H1 (cell line): ENCODE results near the gene MRTFA. TPM values are rescaled to one million over a fixed set of nuclear protein-coding genes. Genes with fewer than 3 reads are reported as not detected.

Experiments
- CTCF ChIA-PET: fragments of 300-600 bp; sonication (Branson Sonifier 250); formaldehyde crosslinking; loops from one replicate; lab custom pipeline; 2021; ENCODE audit not compliant: partially characterized antibody; lab: Charles Lee
- POLR2A ChIA-PET: fragments of 300-600 bp; sonication (Branson Sonifier 250); formaldehyde crosslinking; loops from one replicate; lab custom pipeline; 2021; ENCODE audit warnings: inconsistent platforms; ENCODE audit not compliant: partially characterized antibody; lab: Charles Lee
- DNase-seq, 2 experiments: peaks; one replicate each; pipeline versions ENCODE4 v3.0.0 to v3.0.0-alpha.2; 2010 to 2022; ENCODE audit warnings: low spot score in 2 of 2, low read depth in 1 of 2, mixed read lengths in 1 of 2
- FAIRE-seq: peaks from 2 replicates; lab custom pipeline; 2011; peaks lifted over from hg19 to GRCh38; lab: Jason Lieb, UNC
- H2AFZ ChIP-seq: 2 replicates; pipeline ENCODE4 v1.8.1; 2012; ENCODE audit warnings: low read length, inconsistent platforms
- H2AK5ac ChIP-seq: 2 replicates; pipeline ENCODE4 v1.6.1; 2013; ENCODE audit warnings: low read depth, low read length
- H2BK120ac ChIP-seq: replicated peaks from 2 replicates; pipeline ENCODE3; 2013; ENCODE audit warnings: low read depth, low read length, inconsistent platforms
- H2BK12ac ChIP-seq: 2 replicates; pipeline ENCODE4 v1.6.1; 2013; ENCODE audit warnings: low read depth, low read length
- H2BK15ac ChIP-seq: 2 replicates; pipeline ENCODE4 v1.6.1; 2013; ENCODE audit warnings: low read length
- H2BK20ac ChIP-seq: 2 replicates; pipeline ENCODE4 v1.6.1; 2013; ENCODE audit warnings: low read length
- H2BK5ac ChIP-seq: 2 replicates; pipeline ENCODE4 v1.6.1; 2013; ENCODE audit warnings: low read depth, low read length
- H3K14ac ChIP-seq: 2 replicates; pipeline ENCODE4 v1.6.1; 2013; ENCODE audit warnings: inconsistent platforms; ENCODE audit not compliant: insufficient read length
- H3K18ac ChIP-seq: 2 replicates; pipeline ENCODE4 v1.6.1; 2013; ENCODE audit warnings: low read length; ENCODE audit errors: extremely low read depth
- H3K23ac ChIP-seq: 2 replicates; pipeline ENCODE4 v1.6.1; 2013; ENCODE audit warnings: inconsistent platforms; ENCODE audit not compliant: insufficient read length
- H3K23me2 ChIP-seq: 2 replicates; pipeline ENCODE4 v1.6.1; 2013; ENCODE audit warnings: low read depth, low read length
- H3K27ac ChIP-seq: 2 replicates; pipeline ENCODE4 v1.6.1; 2011; ENCODE audit warnings: low read depth, low read length, inconsistent platforms
- H3K27me3 ChIP-seq, 4 experiments: replicated peaks in 1 of 4; 1 replicate in 1 of 4; 2 replicates in 3 of 4; pipeline versions ENCODE4 v1.6.1 to v1.8.1; 2011 to 2013; ENCODE audit warnings: low read length in 3 of 4, mild to moderate bottlenecking in 3 of 4, inconsistent platforms in 2 of 4, mixed read lengths in 2 of 4, moderate library complexity in 1 of 4; ENCODE audit not compliant: control insufficient read depth in 3 of 4, insufficient read depth in 3 of 4; ENCODE audit errors: extremely low read depth in 1 of 4
- H3K36me3 ChIP-seq, 4 experiments: 2 replicates each; pipeline versions ENCODE4 v1.6.1 to v1.8.1; 2011 to 2013; ENCODE audit warnings: mild to moderate bottlenecking in 4 of 4, low read length in 3 of 4, moderate library complexity in 2 of 4, control low read depth in 1 of 4, inconsistent platforms in 1 of 4; ENCODE audit not compliant: insufficient read depth in 4 of 4, control insufficient read depth in 2 of 4
- H3K4ac ChIP-seq: replicated peaks from 2 replicates; pipeline ENCODE3; 2013; ENCODE audit warnings: low read length, low read depth, mixed read lengths, inconsistent platforms; ENCODE audit not compliant: insufficient read length
- H3K4me1 ChIP-seq, 4 experiments: replicated peaks in 1 of 4; 1 replicate in 1 of 4; 2 replicates in 3 of 4; pipeline versions ENCODE4 v1.6.1 to v1.8.1; 2011 to 2013; ENCODE audit warnings: low read length in 3 of 4, inconsistent platforms in 2 of 4, mixed read lengths in 1 of 4; ENCODE audit not compliant: insufficient read depth in 4 of 4, control insufficient read depth in 3 of 4
- H3K4me2 ChIP-seq, 2 experiments: 2 replicates each; pipeline versions ENCODE4 v1.6.1 to v1.8.1; 2011 to 2013; ENCODE audit warnings: low read depth in 2 of 2, low read length in 2 of 2, control low read depth in 1 of 2, inconsistent platforms in 1 of 2, mild to moderate bottlenecking in 1 of 2; ENCODE audit not compliant: insufficient read depth in 1 of 2
- H3K4me3 ChIP-seq, 4 experiments: fragments of 200-600, 300-600 bp in 1 of 4; sonication (generic), shearing (Covaris generic), sonication (Bioruptor Twin) in 1 of 4; 2 replicates each; pipeline versions ENCODE4 v1.5.1 to v1.8.1; 2011 to 2016; ENCODE audit warnings: low read length in 4 of 4, low read depth in 3 of 4, control low read depth in 2 of 4, inconsistent platforms in 2 of 4, mild to moderate bottlenecking in 2 of 4, mixed read lengths in 1 of 4, moderate library complexity in 1 of 4; ENCODE audit not compliant: insufficient read depth in 2 of 4; ENCODE audit errors: extremely low read depth in 1 of 4
- H3K56ac ChIP-seq: replicated peaks from 2 replicates; pipeline ENCODE3; 2013; ENCODE audit warnings: low read depth, mild to moderate bottlenecking, mixed read lengths, low read length, inconsistent platforms; ENCODE audit not compliant: insufficient read length
- H3K79me1 ChIP-seq: 2 replicates; pipeline ENCODE4 v1.6.1; 2013; ENCODE audit warnings: low read depth, low read length, control low read depth
- H3K79me2 ChIP-seq, 2 experiments: 2 replicates each; pipeline versions ENCODE4 v1.6.1 to v1.8.1; 2012 to 2013; ENCODE audit warnings: low read length in 2 of 2, mild to moderate bottlenecking in 2 of 2, inconsistent platforms in 1 of 2; ENCODE audit not compliant: insufficient read depth in 2 of 2, control insufficient read depth in 1 of 2
- H3K9ac ChIP-seq, 4 experiments: replicated peaks in 1 of 4; 1 replicate in 1 of 4; 2 replicates in 3 of 4; pipeline versions ENCODE4 v1.6.1 to v1.8.1; 2011 to 2013; ENCODE audit warnings: low read depth in 3 of 4, low read length in 3 of 4, control low read depth in 2 of 4, mild to moderate bottlenecking in 2 of 4, moderate library complexity in 2 of 4, inconsistent platforms in 1 of 4; ENCODE audit errors: extremely low read depth in 1 of 4
- H3K9me3 ChIP-seq, 2 experiments: 2 replicates each; pipeline versions ENCODE4 v1.6.1 to v1.8.1; 2012 to 2013; ENCODE audit warnings: mild to moderate bottlenecking in 2 of 2, moderate library complexity in 2 of 2, control low read depth in 1 of 2, inconsistent platforms in 1 of 2, low read depth in 1 of 2, low read length in 1 of 2, mixed read lengths in 1 of 2; ENCODE audit not compliant: insufficient read depth in 2 of 2
- H4K20me1 ChIP-seq, 2 experiments: replicated peaks in 1 of 2; 2 replicates each; pipeline versions ENCODE3 to v1.8.1; 2011 to 2013; ENCODE audit warnings: inconsistent platforms in 2 of 2, low read length in 2 of 2, mild to moderate bottlenecking in 1 of 2; ENCODE audit not compliant: insufficient read depth in 2 of 2, control insufficient read depth in 1 of 2
- H4K5ac ChIP-seq: 2 replicates; pipeline ENCODE4 v1.6.1; 2013; ENCODE audit warnings: low read length, low read depth, mixed read lengths, inconsistent platforms; ENCODE audit not compliant: insufficient read length
- H4K8ac ChIP-seq: 2 replicates; pipeline ENCODE4 v1.8.0; 2013; ENCODE audit warnings: mild to moderate bottlenecking, moderate library complexity, low read length, inconsistent platforms; ENCODE audit not compliant: insufficient read depth; ENCODE audit errors: extremely low read depth
- H4K91ac ChIP-seq: replicated peaks from 2 replicates; pipeline ENCODE3; 2013; ENCODE audit warnings: low read length, mixed read lengths, inconsistent platforms; ENCODE audit not compliant: insufficient read length
- CBX5 ChIP-seq: fragments of 300-800, 300-1000 bp; sonication (generic); IDR thresholded peaks from 2 replicates; pipeline ENCODE4 v1.7.1; 2016; ENCODE audit warnings: antibody characterized with exemption, low read length, low read depth
- KDM5A ChIP-seq: fragments of 200-600 bp; IDR thresholded peaks from 2 replicates; pipeline ENCODE4 v1.7.1; 2012; ENCODE audit warnings: mild to moderate bottlenecking, low read length, inconsistent platforms, mixed read lengths
- NANOG ChIP-seq: IDR thresholded peaks from 2 replicates; pipeline ENCODE4 v1.6.1; 2011; ENCODE audit warnings: low read length, low read depth, mild to moderate bottlenecking, inconsistent platforms; ENCODE audit not compliant: insufficient read depth, poor library complexity, severe bottlenecking
- RFX5 ChIP-seq: IDR thresholded peaks from 2 replicates; pipeline ENCODE4 v1.6.1; 2011; ENCODE audit warnings: low read depth, low read length, improper control_type of control experiment, borderline replicate concordance
- TEAD4 ChIP-seq: IDR thresholded peaks from 2 replicates; pipeline ENCODE4 v1.6.1; 2012; ENCODE audit warnings: low read depth, low read length, inconsistent platforms, mixed read lengths
- polyA plus RNA-seq, 7 experiments: library from polyadenylated mRNA; depleted of rRNA in 3 of 7; stranded (reverse) in 5 of 7; unstranded in 2 of 7; fragments of >200 nt in 5 of 7; fragments of 200-250 nt in 2 of 7; gene quantifications; 1 replicate in 5 of 7; 2 replicates in 1 of 7; 4 replicates in 1 of 7; pipeline versions ENCODE4 v1.2.1 to v1.2.3, GENCODE V29; 2011 to 2013; ENCODE audit warnings: missing spikeins in 2 of 7, mixed read lengths in 2 of 7
- total RNA-seq: library from RNA; stranded (reverse); fragmentation: NEBNext Ultra II Directional; extraction: Animal tissue kit (Norgen Biotek cat#: 25700); gene quantifications from 2 replicates; pipeline ENCODE4 v1.2.1, GENCODE V29; 2021
- TF ChIP-seq, protein P1 (sequence below): IDR thresholded peaks from 2 replicates; pipeline ENCODE4 v1.6.1; 2012; ENCODE audit warnings: inconsistent platforms

The MRTFA gene
- total and polyA plus RNA-seq, 2 of the 8 experiments (the other 6 are each of a cell fraction or from before 2014, with no cell fraction given), result 5.4 to 37.9 TPM

DNA sequence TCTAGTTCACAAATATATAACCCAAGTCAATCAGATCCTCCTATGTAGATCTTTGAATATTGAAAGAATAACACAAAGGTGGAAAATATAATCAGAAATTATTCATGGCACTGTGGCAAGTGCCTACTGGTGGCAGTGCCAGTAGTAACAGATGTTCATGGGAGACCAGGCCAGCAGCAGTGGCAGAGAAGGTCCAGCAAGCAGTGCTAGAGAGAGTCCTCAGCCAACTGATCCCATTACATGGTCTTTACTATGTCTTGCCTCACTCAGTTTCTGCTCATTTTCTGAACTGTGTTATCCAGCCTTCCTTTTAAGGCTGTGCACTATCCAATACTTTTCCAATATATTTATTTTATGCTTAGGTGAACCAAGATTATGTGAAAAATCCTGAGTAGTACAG lies 124.9 kb downstream of the MRTFA start:
- H3K23me2 ChIP-seq, result no peaks in the 10 kb centered on the region
- H4K91ac ChIP-seq, result no peak overlapping the region
- H3K79me2 ChIP-seq, result no peaks in the 10 kb centered on the region; a peak in 1 of 4 replicates
- H3K27ac ChIP-seq, result no peak overlapping the region
- H3K27me3 ChIP-seq, result no peaks in the 10 kb centered on the region
- no peak overlapping the region for H2BK15ac ChIP-seq
- no peak overlapping the region for H3K4me3 ChIP-seq
- no peak overlapping the region for H4K8ac ChIP-seq
- CTCF ChIA-PET, result interaction anchor here (2.1 kb wide), 2 partner anchors 14 to 23 kb away, joined by 7 to 21 read pairs; no protein-coding TSS in a partner anchor
- TF ChIP-seq TEAD4, result no peak
- no peak for TF ChIP-seq CBX5
- TF ChIP-seq, protein P1, sequence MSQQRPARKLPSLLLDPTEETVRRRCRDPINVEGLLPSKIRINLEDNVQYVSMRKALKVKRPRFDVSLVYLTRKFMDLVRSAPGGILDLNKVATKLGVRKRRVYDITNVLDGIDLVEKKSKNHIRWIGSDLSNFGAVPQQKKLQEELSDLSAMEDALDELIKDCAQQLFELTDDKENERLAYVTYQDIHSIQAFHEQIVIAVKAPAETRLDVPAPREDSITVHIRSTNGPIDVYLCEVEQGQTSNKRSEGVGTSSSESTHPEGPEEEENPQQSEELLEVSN, result no peak
- TF ChIP-seq RFX5, result no peak
- no peak for TF ChIP-seq NANOG
- no peak for TF ChIP-seq KDM5A
- no peaks in the 10 kb centered on the region for H3K36me3 ChIP-seq
- H2BK120ac ChIP-seq, result no peak overlapping the region
- H2AK5ac ChIP-seq, result no peak overlapping the region
- H3K14ac ChIP-seq, result no peak overlapping the region
- no peak overlapping the region for H2BK12ac ChIP-seq
- H3K23ac ChIP-seq, result no peak overlapping the region
- no peak overlapping the region for H3K4me2 ChIP-seq
- FAIRE-seq (no peak), DNase-seq (no peak)
- H4K20me1 ChIP-seq, result no peaks in the 10 kb centered on the region
- no peak overlapping the region for H2AFZ ChIP-seq
- H2BK5ac ChIP-seq, result no peak overlapping the region
- H4K5ac ChIP-seq, result no peak overlapping the region
- H3K18ac ChIP-seq, result no peak overlapping the region
- no peak overlapping the region for H3K4ac ChIP-seq
- H3K9ac ChIP-seq, result no peak overlapping the region
- peaks cover 0 to 5% (median 1%) of the 10 kb centered on the region in 4 experiments; a peak in 3 of 7 replicates for H3K4me1 ChIP-seq
- H2BK20ac ChIP-seq, result no peak overlapping the region
- H3K56ac ChIP-seq, result no peak overlapping the region
- no peaks in the 10 kb centered on the region for H3K79me1 ChIP-seq
- H3K9me3 ChIP-seq, result no peaks in the 10 kb centered on the region
- POLR2A ChIA-PET, result no interaction called here
